Stomach (tissue), 9 donors: Measurements from ENCODE around the gene LAMB1. TPM values are rescaled to one million over a fixed set of nuclear protein-coding genes. Genes with fewer than 3 reads are reported as not detected.

Source experiments
- DNase-seq, 2 donors: peaks; one replicate each; pipeline versions ENCODE4 v3.0.0 to v3.0.0-alpha.2; 2013 to 2019
- H3K27ac ChIP-seq, 5 donors: fragments of 200-600 bp in 4 of 5; sonication (generic) in 4 of 5; one replicate each; pipeline ENCODE4 v1.5.1; 2013 to 2019; ENCODE audit warnings: mild to moderate bottlenecking in 1 of 5, moderate library complexity in 1 of 5
- H3K27me3 ChIP-seq, 3 donors: fragments of 200-600 bp; sonication (generic); one replicate each; pipeline ENCODE4 v1.5.1; 2017 to 2019; ENCODE audit warnings: mixed run types in 1 of 3
- H3K36me3 ChIP-seq, 4 donors: fragments of 200-600 bp; sonication (generic); 1 replicate in 3 of 4; 2 replicates in 1 of 4; pipeline ENCODE4 v1.5.1; 2016 to 2019
- H3K4me1 ChIP-seq, 4 donors: fragments of 200-600 bp; sonication (generic); one replicate each; pipeline ENCODE4 v1.5.1; 2016 to 2019
- H3K4me3 ChIP-seq, 4 donors: fragments of 200-600 bp; sonication (generic) in 3 of 4; one replicate each; pipeline ENCODE4 v1.5.1; 2016 to 2019; ENCODE audit warnings: mild to moderate bottlenecking in 1 of 4
- H3K9me3 ChIP-seq, 4 donors: fragments of 200-600 bp; sonication (generic); one replicate each; pipeline ENCODE4 v1.5.1; 2016 to 2019
- EP300 ChIP-seq: sonication (generic); formaldehyde crosslinking; IDR thresholded peaks from one replicate; pipeline ENCODE4 v1.6.1; 2017; ENCODE audit warnings: antibody characterized with exemption
- POLR2A ChIP-seq, 4 donors: fragments of 450-650 bp; IDR thresholded peaks; one replicate each; pipeline ENCODE4 v1.6.1; 2016; ENCODE audit warnings: antibody characterized with exemption in 4 of 4, control low read depth in 2 of 4, mild to moderate bottlenecking in 1 of 4, moderate library complexity in 1 of 4
- POLR2AphosphoS5 ChIP-seq, 3 donors: sonication (generic); formaldehyde crosslinking; IDR thresholded peaks; one replicate each; pipeline ENCODE4 v1.6.1; 2016; ENCODE audit warnings: antibody characterized with exemption in 3 of 3
- WGBS, 5 donors: extraction: QIAGEN DNeasy Blood & Tissue Kit in 3 of 5; methylation state at CpG; one replicate each; pipeline versions ENCODE4 v1.1.5 to v1.1.7; 2013 to 2018; 5-methylcytosine and 5-hydroxymethylcytosine counted together
- intact Hi-C: fragments of 100-400 bp; cut with DNase I; formaldehyde crosslinking; loops from one replicate; pipeline ENCODE4 v1.15.1; 2023; ENCODE audit warnings: low total_unique reads
- polyA plus RNA-seq, 3 donors: library from polyadenylated mRNA; stranded (reverse); fragments of 200-250 nt; gene quantifications; one replicate each; pipeline ENCODE4 v1.2.3, GENCODE V29; 2013
- total RNA-seq, 5 donors: library from RNA; depleted of rRNA; stranded (reverse); fragments of >200 nt; gene quantifications; one replicate each; pipeline versions ENCODE4 v1.1.0 to v1.2.3, GENCODE V29; 2014 to 2016
- TF ChIP-seq, protein P1 (sequence below), 7 experiments: fragments of 450-650 bp in 4 of 7; fragments of 200-600 bp in 3 of 7; sonication (generic) in 3 of 7; IDR thresholded peaks; one replicate each; pipeline ENCODE4 v1.5.1; 2016 to 2019; ENCODE audit warnings: antibody characterized with exemption in 7 of 7, control low read depth in 2 of 7, mild to moderate bottlenecking in 1 of 7
- donor health status: healthy with polysubstance abuse.
- donor health status: Bipolar disorder and iron deficiency.
- donor health status: healthy.

The LAMB1 gene
- total and polyA plus RNA-seq, 8 donors, result 50.0 to 399 (median 111) TPM

DNA sequence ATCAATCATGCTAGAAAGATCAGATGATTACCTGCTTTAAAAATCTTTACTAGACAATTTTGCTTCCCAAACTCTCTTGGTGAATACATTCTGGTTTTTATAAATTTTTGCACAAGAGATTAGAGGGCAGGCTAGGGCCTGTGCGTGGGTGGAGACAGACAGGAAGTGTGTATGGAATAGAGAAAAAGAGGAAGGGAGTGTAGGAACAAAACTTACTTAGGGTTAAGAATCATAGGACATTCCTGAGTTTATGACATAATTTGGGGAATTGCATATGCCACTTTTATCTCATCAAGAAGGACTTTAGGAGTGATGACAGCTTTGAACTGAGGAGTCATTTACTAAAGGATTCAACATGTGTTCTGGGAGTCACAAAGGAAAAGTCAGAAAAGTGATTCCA lies 31.3 kb downstream of the LAMB1 start:
- intact Hi-C loops, result no loop called here
- 54 to 79% (median 72%) methylated on average over 1 of the region's 1 CpG for WGBS, 5 donors
- Histone ChIP-seq H3K36me3 (peaks cover 0 to 54% (median 37%) of the 10 kb centered on the region in 4 donors), H3K27ac (peak overlapping the region in 4 of 5 donors; percentile 56 to 83 (median 72)), H3K9me3 (no peaks in the 10 kb centered on the region), H3K4me1 (peaks cover 11 to 58% (median 26%) of the 10 kb centered on the region in 4 donors), H3K4me3 (no peak overlapping the region), H3K27me3 (no peaks in the 10 kb centered on the region)
- DNase-seq, result no peak
- TF ChIP-seq POLR2A (IDR thresholded peaks at IDR 0.05) (no peak), EP300 (no peak), POLR2AphosphoS5 (IDR thresholded peaks at IDR 0.05) (no peak)
- TF ChIP-seq, protein P1, sequence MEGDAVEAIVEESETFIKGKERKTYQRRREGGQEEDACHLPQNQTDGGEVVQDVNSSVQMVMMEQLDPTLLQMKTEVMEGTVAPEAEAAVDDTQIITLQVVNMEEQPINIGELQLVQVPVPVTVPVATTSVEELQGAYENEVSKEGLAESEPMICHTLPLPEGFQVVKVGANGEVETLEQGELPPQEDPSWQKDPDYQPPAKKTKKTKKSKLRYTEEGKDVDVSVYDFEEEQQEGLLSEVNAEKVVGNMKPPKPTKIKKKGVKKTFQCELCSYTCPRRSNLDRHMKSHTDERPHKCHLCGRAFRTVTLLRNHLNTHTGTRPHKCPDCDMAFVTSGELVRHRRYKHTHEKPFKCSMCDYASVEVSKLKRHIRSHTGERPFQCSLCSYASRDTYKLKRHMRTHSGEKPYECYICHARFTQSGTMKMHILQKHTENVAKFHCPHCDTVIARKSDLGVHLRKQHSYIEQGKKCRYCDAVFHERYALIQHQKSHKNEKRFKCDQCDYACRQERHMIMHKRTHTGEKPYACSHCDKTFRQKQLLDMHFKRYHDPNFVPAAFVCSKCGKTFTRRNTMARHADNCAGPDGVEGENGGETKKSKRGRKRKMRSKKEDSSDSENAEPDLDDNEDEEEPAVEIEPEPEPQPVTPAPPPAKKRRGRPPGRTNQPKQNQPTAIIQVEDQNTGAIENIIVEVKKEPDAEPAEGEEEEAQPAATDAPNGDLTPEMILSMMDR (IDR thresholded peaks at IDR 0.05), result no peak

DNA sequence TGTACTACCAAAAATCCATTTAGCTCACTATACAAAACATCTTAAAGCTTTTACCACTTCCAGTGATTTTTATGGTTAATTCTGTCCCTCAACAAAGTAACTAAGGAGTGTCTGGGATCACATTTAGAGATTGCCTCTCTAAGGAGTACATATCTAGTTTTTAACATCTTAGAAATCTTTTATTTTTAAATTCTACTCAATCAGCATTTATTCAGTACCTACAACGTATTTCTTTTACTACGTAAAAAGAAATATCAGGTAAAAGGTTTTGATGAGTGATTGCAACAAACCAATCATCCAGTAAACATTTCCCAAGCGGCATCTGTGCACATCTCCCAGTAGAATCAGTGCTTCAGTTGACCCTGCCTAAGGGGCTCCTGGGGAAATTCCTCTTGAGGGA lies 31.9 kb downstream of the LAMB1 start:
- peaks cover 12 to 61% (median 26%) of the 10 kb centered on the region in 4 donors for H3K4me1 ChIP-seq
- H3K4me3 ChIP-seq, result no peak overlapping the region
- no peak for DNase-seq
- TF ChIP-seq POLR2AphosphoS5 (IDR thresholded peaks at IDR 0.05) (no peak), EP300 (no peak), POLR2A (IDR thresholded peaks at IDR 0.05) (no peak)
- TF ChIP-seq, protein P1 (IDR thresholded peaks at IDR 0.05), result no peak
- H3K27me3 ChIP-seq, result no peaks in the 10 kb centered on the region
- intact Hi-C loops, result no loop called here
- WGBS, 5 donors, result 92 to 97% (median 96%) methylated on average over 3 of the region's 3 CpGs
- peak overlapping the region; percentile 44 to 83 (median 68) for H3K27ac ChIP-seq
- H3K36me3 ChIP-seq, result peaks cover 0 to 49% (median 33%) of the 10 kb centered on the region in 4 donors
- no peaks in the 10 kb centered on the region for H3K9me3 ChIP-seq

DNA sequence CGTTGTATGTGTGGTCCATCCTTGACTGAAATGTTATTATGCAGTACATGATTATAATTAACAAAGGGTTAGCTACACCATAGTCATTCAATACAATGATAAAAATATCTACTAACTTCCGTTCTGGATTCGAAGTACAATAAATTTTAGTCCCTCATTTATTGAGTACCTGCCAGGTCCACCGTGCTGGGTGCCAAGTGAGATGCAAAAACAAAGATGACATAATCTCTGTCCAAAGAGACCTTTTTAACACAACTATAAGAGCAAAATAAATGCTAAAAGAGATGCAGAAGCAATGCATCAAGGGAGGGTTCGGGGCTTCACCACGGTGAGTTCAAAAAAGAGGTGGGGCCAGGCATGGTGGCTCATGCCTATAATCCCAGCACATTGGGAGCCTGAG lies 33.1 kb downstream of the LAMB1 start:
- intact Hi-C loops, result no loop called here
- peak overlapping the region in 3 of 5 donors; percentile 44 to 83 (median 76) for H3K27ac ChIP-seq
- H3K36me3 ChIP-seq, result peaks cover 0 to 47% (median 31%) of the 10 kb centered on the region in 4 donors
- TF ChIP-seq EP300, result no peak
- TF ChIP-seq, protein P1 (IDR thresholded peaks at IDR 0.05), result no peak
- TF ChIP-seq POLR2A (IDR thresholded peaks at IDR 0.05), result no peak
- TF ChIP-seq POLR2AphosphoS5 (IDR thresholded peaks at IDR 0.05), result no peak
- no peak for DNase-seq
- H3K4me1 ChIP-seq, result peaks cover 12 to 61% (median 26%) of the 10 kb centered on the region in 4 donors
- no peaks in the 10 kb centered on the region for H3K27me3 ChIP-seq
- H3K9me3 ChIP-seq, result no peaks in the 10 kb centered on the region
- WGBS, 5 donors, result 63 to 70% (median 68%) methylated on average over 6 of the region's 6 CpGs
- H3K4me3 ChIP-seq, result no peak overlapping the region

DNA sequence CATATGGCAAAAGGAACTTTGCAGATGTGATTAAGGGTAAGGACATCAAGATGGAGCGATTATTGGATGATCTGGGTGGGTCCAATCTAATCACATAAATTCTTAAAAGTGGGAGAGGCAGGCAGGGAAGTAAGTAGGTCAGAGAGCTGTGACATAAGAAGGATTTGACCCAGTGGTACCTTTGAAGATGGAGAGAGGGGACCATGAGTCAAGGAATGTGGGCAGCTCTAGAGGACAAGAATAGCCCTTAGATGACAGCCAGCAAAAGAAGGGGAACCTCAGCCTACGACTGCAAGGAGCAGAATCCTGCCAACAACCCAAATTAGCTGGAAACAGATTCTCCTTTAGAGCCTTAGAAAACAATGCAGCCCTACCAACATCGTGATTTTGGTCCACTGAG lies 34.5 kb downstream of the LAMB1 start:
- intact Hi-C loops, result no loop called here
- no peak for TF ChIP-seq EP300
- TF ChIP-seq POLR2A (IDR thresholded peaks at IDR 0.05), result no peak
- TF ChIP-seq, protein P1 (IDR thresholded peaks at IDR 0.05), result no peak
- TF ChIP-seq POLR2AphosphoS5 (IDR thresholded peaks at IDR 0.05), result no peak
- H3K9me3 ChIP-seq, result no peaks in the 10 kb centered on the region
- H3K4me3 ChIP-seq, result no peak overlapping the region
- H3K4me1 ChIP-seq, result peaks cover 12 to 57% (median 25%) of the 10 kb centered on the region in 4 donors
- H3K36me3 ChIP-seq, result peaks cover 6 to 47% (median 34%) of the 10 kb centered on the region in 4 donors
- DNase-seq, result no peak
- WGBS, 5 donors, result 76 to 89% (median 86%) methylated on average over 3 of the region's 3 CpGs
- H3K27me3 ChIP-seq, result no peaks in the 10 kb centered on the region
- peak overlapping the region in 2 of 5 donors; percentile 10 to 22 for H3K27ac ChIP-seq
